ENCODE measurements around the gene MAN2B1. TPM values are rescaled to one million over a fixed set of nuclear protein-coding genes. Genes with fewer than 3 reads are reported as not detected.

Gene MAN2B1
- total and polyA plus RNA-seq, 2 of the 8 experiments (the other 6 are each of a cell fraction or from before 2014, with no cell fraction given): 55.3 to 76.3 TPM

GRCh38 chr19:12657966-12658365, 8.6 kb downstream of the MAN2B1 start:
- Histone ChIP-seq H4K8ac (ENCODE audit: extremely low read depth, insufficient read depth, low read length) (peak overlapping the region; percentile 25; the same call in 1 of the 2 replicates), H2BK20ac (ENCODE audit: low read length) (no peak overlapping the region), H3K18ac (ENCODE audit: extremely low read depth, low read length) (no peak overlapping the region), H3K79me1 (ENCODE audit: low read depth, low read length) (no peaks in the 10 kb centered on the region), H2AFZ (ENCODE audit: low read length) (no peak overlapping the region), H3K4me3 (ENCODE audit: extremely low read depth in 1 of 4, insufficient read depth in 2 of 4, low read depth in 3 of 4, low read length in 4 of 4) (no peak overlapping the region), H3K56ac (replicated peaks; ENCODE audit: insufficient read length, low read depth, low read length) (no peak overlapping the region), H4K20me1 (replicated peaks in 1 of 2; ENCODE audit: control insufficient read depth in 1 of 2, insufficient read depth in 2 of 2, low read length in 2 of 2) (peaks cover 0 to 3% of the 10 kb centered on the region in 2 experiments), H3K4me1 (replicated peaks in 1 of 4; ENCODE audit: control insufficient read depth in 3 of 4, insufficient read depth in 4 of 4, low read length in 3 of 4) (peaks cover 0 to 6% (median 3%) of the 10 kb centered on the region in 4 experiments; a peak in 5 of 7 replicates), H2BK12ac (ENCODE audit: low read depth, low read length) (no peak overlapping the region), H3K27ac (ENCODE audit: low read depth, low read length) (no peak overlapping the region), H3K4ac (replicated peaks; ENCODE audit: insufficient read length, low read depth, low read length) (no peak overlapping the region), H3K9me3 (ENCODE audit: insufficient read depth in 2 of 2, low read depth in 1 of 2, low read length in 1 of 2) (no peaks in the 10 kb centered on the region), H2BK5ac (ENCODE audit: low read depth, low read length) (no peak overlapping the region), H4K91ac (replicated peaks; ENCODE audit: insufficient read length, low read length) (no peak overlapping the region), H3K9ac (replicated peaks in 1 of 4; ENCODE audit: extremely low read depth in 1 of 4, low read depth in 3 of 4, low read length in 3 of 4) (no peak overlapping the region), H3K23ac (ENCODE audit: insufficient read length) (no peak overlapping the region), H4K5ac (ENCODE audit: insufficient read length, low read depth, low read length) (no peak overlapping the region), H3K4me2 (ENCODE audit: insufficient read depth in 1 of 2, low read depth in 2 of 2, low read length in 2 of 2) (no peak overlapping the region), H2AK5ac (ENCODE audit: low read depth, low read length) (no peak overlapping the region), H3K36me3 (ENCODE audit: control insufficient read depth in 2 of 4, insufficient read depth in 4 of 4, low read length in 3 of 4) (peaks cover 5 to 28% (median 13%) of the 10 kb centered on the region in 4 experiments), H3K14ac (ENCODE audit: insufficient read length) (no peak overlapping the region), H3K79me2 (ENCODE audit: control insufficient read depth in 1 of 2, insufficient read depth in 2 of 2, low read length in 2 of 2) (no peaks in the 10 kb centered on the region), H2BK120ac (replicated peaks; ENCODE audit: low read depth, low read length) (no peak overlapping the region), H3K27me3 (replicated peaks in 1 of 4; ENCODE audit: control insufficient read depth in 3 of 4, extremely low read depth in 1 of 4, insufficient read depth in 3 of 4, low read length in 3 of 4) (no peaks in the 10 kb centered on the region), H3K23me2 (ENCODE audit: low read depth, low read length) (no peaks in the 10 kb centered on the region), H2BK15ac (ENCODE audit: low read length) (no peak overlapping the region)
- DNase-seq (ENCODE audit: low read depth in 1 of 2, low spot score in 2 of 2) (no peak), FAIRE-seq (no peak)
- ChIA-PET POLR2A (ENCODE audit: partially characterized antibody) (interaction anchor here (1.0 to 2.1 kb wide), 6 partner anchors 9 to 65 kb away, joined by 4 to 7 read pairs (median 6); partner anchors contain the start of gene WDR83), CTCF (ENCODE audit: partially characterized antibody) (interaction anchor here (0.5 to 3.3 kb wide), 8 partner anchors 9 to 138 kb away, joined by 3 to 13 read pairs (median 6); no protein-coding TSS in a partner anchor)
- WGBS, 2 experiments (ENCODE audit: extremely low coverage in 1 of 2, insufficient coverage in 1 of 2, insufficient read length in 1 of 2, insufficient replicate concordance in 2 of 2, low coverage in 1 of 2, low lambda C conversion rate in 2 of 2, missing lambda C conversion rate in 1 of 2): 91% methylated on average over 19 of the region's 22 CpGs; no CpG with 5 or more reads in 1 of the 2 experiments
- no peak for TF ChIP-seq RXRA (IDR thresholded peaks at IDR 0.05; ENCODE audit: insufficient read depth, low read depth, low read length)
- TF ChIP-seq RAD21 (IDR thresholded peaks at IDR 0.05 in 1 of 2, conservative IDR thresholded peaks at IDR 0.05 in 1 of 2; ENCODE audit: low read depth in 2 of 2, low read length in 2 of 2): peak in 1 of 2 experiments; percentile 19; a peak in 1 of 4 replicates
- TF ChIP-seq RNF2 (IDR thresholded peaks at IDR 0.05; ENCODE audit: borderline replicate concordance, low read depth, low read length, missing control alignments, poor library complexity, severe bottlenecking): peak; percentile 12
- TF ChIP-seq EP300 (IDR thresholded peaks at IDR 0.05; ENCODE audit: borderline replicate concordance in 1 of 2, low read depth in 2 of 2, low read length in 2 of 2): no peak
- TF ChIP-seq CTCF (IDR thresholded peaks at IDR 0.05; ENCODE audit: control extremely low read depth in 1 of 3, insufficient read depth in 1 of 3, low read depth in 1 of 3, low read length in 3 of 3): peak; percentile 27 to 45 (median 38)
